Naive thymus-derived CD4-positive, alpha-beta T cell (primary cell): ENCODE results near the gene ZNF408. TPM values are rescaled to one million over a fixed set of nuclear protein-coding genes. Genes with fewer than 3 reads are reported as not detected.

ENCODE experiments used
- ATAC-seq: fragments of 150-1000 bp; cut with Tn5 transposase; 2 replicates; pipeline ENCODE4 v1.10.0; 2021; ENCODE audit warnings: mild to moderate bottlenecking, moderate library complexity
- CTCF ChIA-PET: fragments of 350-600 bp; sonication (Branson Sonifier 250); formaldehyde crosslinking; loops from one replicate; lab custom pipeline; 2021; ENCODE audit warnings: antibody characterized with exemption; lab: Charles Lee
- POLR2A ChIA-PET: fragments of 350-600 bp; sonication (Branson Sonifier 250); formaldehyde crosslinking; loops from one replicate; lab custom pipeline; 2021; ENCODE audit warnings: antibody characterized with exemption, inconsistent platforms; lab: Charles Lee
- DNase-seq, 9 donors: peaks; one replicate each; pipeline versions ENCODE4 v3.0.0 to v3.0.0-alpha.2; 2020 to 2022; ENCODE audit warnings: mixed read lengths in 1 of 9
- H3K27ac ChIP-seq: one replicate; pipeline ENCODE4 v1.7.0; 2013; ENCODE audit warnings: mild to moderate bottlenecking, low read depth, low read length, moderate library complexity
- H3K27me3 ChIP-seq, 2 donors: one replicate each; pipeline ENCODE4 v1.7.0; 2013; ENCODE audit warnings: low read length in 2 of 2, mild to moderate bottlenecking in 2 of 2, moderate library complexity in 2 of 2; ENCODE audit not compliant: control insufficient read depth in 2 of 2, insufficient read depth in 2 of 2
- H3K36me3 ChIP-seq, 3 experiments: 1 replicate in 2 of 3; 2 replicates in 1 of 3; pipeline ENCODE4 v1.7.0; 2013; ENCODE audit warnings: low read length in 3 of 3, mild to moderate bottlenecking in 3 of 3, moderate library complexity in 1 of 3; ENCODE audit not compliant: insufficient read depth in 3 of 3, control insufficient read depth in 2 of 3
- H3K4me1 ChIP-seq, 2 donors: one replicate each; pipeline ENCODE4 v1.7.0; 2013; ENCODE audit warnings: low read length in 2 of 2, mild to moderate bottlenecking in 2 of 2, moderate library complexity in 1 of 2; ENCODE audit not compliant: control insufficient read depth in 2 of 2, insufficient read depth in 2 of 2
- H3K4me3 ChIP-seq: 2 replicates; pipeline ENCODE4 v1.7.0; 2013; ENCODE audit warnings: mild to moderate bottlenecking, low read length
- H3K9me3 ChIP-seq, 3 experiments: 1 replicate in 2 of 3; 2 replicates in 1 of 3; pipeline ENCODE4 v1.7.0; 2013; ENCODE audit warnings: low read length in 3 of 3; ENCODE audit not compliant: control insufficient read depth in 2 of 3
- H3K27ac Mint-ChIP-seq, 9 donors: one replicate each; pipeline ENCODE4 v1.8.0; 2020 to 2022; ENCODE audit warnings: mixed read lengths in 9 of 9, mild to moderate bottlenecking in 8 of 9, moderate library complexity in 5 of 9, inconsistent platforms in 2 of 9
- H3K27me3 Mint-ChIP-seq, 5 donors: one replicate each; pipeline ENCODE4 v1.8.0; 2021 to 2022; ENCODE audit warnings: mixed read lengths in 5 of 5, mild to moderate bottlenecking in 1 of 5
- H3K36me3 Mint-ChIP-seq, 5 donors: one replicate each; pipeline ENCODE4 v1.8.0; 2020 to 2022; ENCODE audit warnings: mixed read lengths in 5 of 5, mild to moderate bottlenecking in 3 of 5, inconsistent platforms in 1 of 5
- H3K4me1 Mint-ChIP-seq, 7 donors: one replicate each; pipeline ENCODE4 v1.8.0; 2020 to 2022; ENCODE audit warnings: mixed read lengths in 7 of 7, mild to moderate bottlenecking in 3 of 7, inconsistent platforms in 1 of 7
- H3K4me3 Mint-ChIP-seq, 10 donors: one replicate each; pipeline ENCODE4 v1.8.0; 2020 to 2022; ENCODE audit warnings: mild to moderate bottlenecking in 10 of 10, mixed read lengths in 10 of 10, moderate library complexity in 6 of 10, inconsistent platforms in 2 of 10
- H3K9me3 Mint-ChIP-seq, 11 donors: one replicate each; pipeline ENCODE4 v1.8.0; 2020 to 2022; ENCODE audit warnings: mixed read lengths in 11 of 11, mild to moderate bottlenecking in 4 of 11, inconsistent platforms in 1 of 11, moderate library complexity in 1 of 11
- intact Hi-C, 2 donors: fragments of 100-400 bp; cut with micrococcal nuclease; formaldehyde crosslinking; loops; one replicate each; pipeline ENCODE4 v1.15.1; 2023
- polyA plus RNA-seq, 2 donors: library from polyadenylated mRNA; unstranded; fragments of 300-500 nt; fragmentation: Illumina TruSeq; gene quantifications; one replicate each; pipeline ENCODE4 v1.2.3, GENCODE V29; 2021
- total RNA-seq, 6 experiments: library from RNA in 5 of 6; stranded (reverse) in 5 of 6; gene quantifications; 1 replicate in 5 of 6; 2 replicates in 1 of 6; pipeline ENCODE4 v1.2.3 and lab custom pipeline; 2021 to 2026

The ZNF408 gene
- total and polyA plus RNA-seq, 7 experiments from 2014 or later: 7.0 to 20.0 (median 14.1) TPM

- peaks cover 22 to 55% (median 25%) of the 10 kb centered on the region in 3 experiments for H3K36me3 ChIP-seq
- peaks cover 0 to 31% (median 8%) of the 10 kb centered on the region in 5 donors for H3K36me3 Mint-ChIP-seq
- CTCF ChIA-PET: interaction anchor here (1.1 kb wide), 1 partner anchor 79 kb away, joined by 3 read pairs; the partner anchor contains the start of genes ATG13 and HARBI1
Measured at GRCh38 chr11:46696212-46696558, 4.6 kb upstream of the ZNF408 start.

GRCh38 chr11:46697303-46697702 lies 3.5 kb upstream of the ZNF408 start:
- Histone ChIP-seq H3K9me3 (no peaks in the 10 kb centered on the region), H3K27ac (no peak overlapping the region), H3K27me3 (no peaks in the 10 kb centered on the region), H3K36me3 (peaks cover 15 to 47% (median 28%) of the 10 kb centered on the region in 3 experiments), H3K4me3 (no peak overlapping the region), H3K4me1 (peaks cover 27 to 35% of the 10 kb centered on the region in 2 donors)
- peaks cover 0 to 28% (median 8%) of the 10 kb centered on the region in 5 donors for H3K36me3 Mint-ChIP-seq
- peak overlapping the region in 7 of 10 donors; percentile 3 to 91 (median 56) for H3K4me3 Mint-ChIP-seq
- intact Hi-C loops: loop anchor here in 1 of 2 donors (5.0 kb wide), 1 partner anchor 860 kb away; no protein-coding TSS in a partner anchor
- ATAC-seq (no peak), DNase-seq (no peak)
- H3K9me3 Mint-ChIP-seq: peaks cover 0 to 2% (median 0%) of the 10 kb centered on the region in 11 donors
- POLR2A ChIA-PET: interaction anchor here (0.6 to 12.4 kb wide), 6 partner anchors 11 to 1164 kb away, joined by 3 to 135 read pairs (median 3); partner anchors contain the start of gene PEX16
- peaks cover 0 to 5% (median 0%) of the 10 kb centered on the region in 5 donors for H3K27me3 Mint-ChIP-seq
- CTCF ChIA-PET: interaction anchor here (1.0 to 1.1 kb wide), 2 partner anchors 19 to 80 kb away, joined by 3 read pairs; partner anchors contain the start of genes ATG13 and HARBI1
- peaks cover 38 to 69% (median 43%) of the 10 kb centered on the region in 7 donors for H3K4me1 Mint-ChIP-seq
- peak overlapping the region in 5 of 9 donors; percentile 35 to 81 (median 76) for H3K27ac Mint-ChIP-seq

More at GRCh38 chr11:46696212-46696558, 4.6 kb upstream of the ZNF408 start:
- Histone ChIP-seq H3K27ac (no peak overlapping the region), H3K9me3 (no peaks in the 10 kb centered on the region), H3K27me3 (no peaks in the 10 kb centered on the region), H3K4me1 (peaks cover 20 to 25% of the 10 kb centered on the region in 2 donors), H3K4me3 (no peak overlapping the region)
- peaks cover 0 to 2% (median 0%) of the 10 kb centered on the region in 11 donors for H3K9me3 Mint-ChIP-seq
- peaks cover 0 to 5% (median 0%) of the 10 kb centered on the region in 5 donors for H3K27me3 Mint-ChIP-seq
- intact Hi-C loops: loop anchor here in 1 of 2 donors (5.0 kb wide), 1 partner anchor 859 kb away; no protein-coding TSS in a partner anchor
- H3K4me1 Mint-ChIP-seq: peaks cover 30 to 58% (median 35%) of the 10 kb centered on the region in 7 donors
- peak overlapping the region in 1 of 10 donors; percentile 37 for H3K4me3 Mint-ChIP-seq
- DNase-seq (no peak), ATAC-seq (no peak)
- H3K27ac Mint-ChIP-seq: peak overlapping the region in 2 of 9 donors; percentile 32 to 55
- POLR2A ChIA-PET: interaction anchor here (1.1 to 12.4 kb wide), 2 partner anchors 21 to 78 kb away, joined by 3 to 135 read pairs; no protein-coding TSS in a partner anchor

GRCh38 chr11:46697723-46698122 lies 3.1 kb upstream of the ZNF408 start:
- POLR2A ChIA-PET: interaction anchor here (0.6 to 12.4 kb wide), 5 partner anchors 13 to 780 kb away, joined by 3 to 135 read pairs (median 3); partner anchors contain the start of gene PEX16
- peak overlapping the region in 8 of 10 donors; percentile 3 to 100 (median 62) for H3K4me3 Mint-ChIP-seq

GRCh38 chr11:46698597-46698996 lies 2.2 kb upstream of the ZNF408 start:
- H3K9me3 ChIP-seq: no peaks in the 10 kb centered on the region
- peaks cover 48 to 82% (median 56%) of the 10 kb centered on the region in 7 donors for H3K4me1 Mint-ChIP-seq
- H3K4me3 ChIP-seq: no peak overlapping the region
- H3K4me1 ChIP-seq: peaks cover 33 to 38% of the 10 kb centered on the region in 2 donors
- POLR2A ChIA-PET: interaction anchor here (0.6 to 12.4 kb wide), 4 partner anchors 15 to 113 kb away, joined by 3 to 135 read pairs (median 3); no protein-coding TSS in a partner anchor
- intact Hi-C loops: loop anchor here in 1 of 2 donors (5.0 kb wide), 1 partner anchor 861 kb away; no protein-coding TSS in a partner anchor
- CTCF ChIA-PET: interaction anchor here (0.7 to 4.3 kb wide), 3 partner anchors 15 to 28 kb away, joined by 3 to 20 read pairs (median 4); no protein-coding TSS in a partner anchor
- peaks cover 0 to 2% (median 0%) of the 10 kb centered on the region in 11 donors for H3K9me3 Mint-ChIP-seq
- DNase-seq (no peak), ATAC-seq (no peak)
- H3K36me3 ChIP-seq: peaks cover 15 to 50% (median 35%) of the 10 kb centered on the region in 3 experiments
- H3K27me3 ChIP-seq: no peaks in the 10 kb centered on the region
- peak overlapping the region; percentile 34 for H3K27ac ChIP-seq
- H3K4me3 Mint-ChIP-seq: peak overlapping the region; percentile 91 to 100 (median 99)
- H3K36me3 Mint-ChIP-seq: peaks cover 4 to 40% (median 12%) of the 10 kb centered on the region in 5 donors
- peaks cover 0 to 5% (median 0%) of the 10 kb centered on the region in 5 donors for H3K27me3 Mint-ChIP-seq
- H3K27ac Mint-ChIP-seq: peak overlapping the region; percentile 10 to 85 (median 60)

More at GRCh38 chr11:46697723-46698122, 3.1 kb upstream of the ZNF408 start:
- intact Hi-C loops: loop anchor here in 1 of 2 donors (5.0 kb wide), 1 partner anchor 860 kb away; no protein-coding TSS in a partner anchor
- Mint-ChIP-seq H3K36me3 (peaks cover 0 to 32% (median 8%) of the 10 kb centered on the region in 5 donors), H3K27me3 (peaks cover 0 to 5% (median 0%) of the 10 kb centered on the region in 5 donors), H3K27ac (peak overlapping the region in 8 of 9 donors; percentile 35 to 81 (median 71)), H3K9me3 (peaks cover 0 to 2% (median 0%) of the 10 kb centered on the region in 11 donors), H3K4me1 (peaks cover 42 to 73% (median 47%) of the 10 kb centered on the region in 7 donors)
- H3K4me3 ChIP-seq: no peak overlapping the region
- H3K4me1 ChIP-seq: peaks cover 31 to 38% of the 10 kb centered on the region in 2 donors
- ATAC-seq: no peak
- H3K27me3 ChIP-seq: no peaks in the 10 kb centered on the region
- H3K9me3 ChIP-seq: no peaks in the 10 kb centered on the region
- CTCF ChIA-PET: interaction anchor here (1.0 kb wide), 1 partner anchor 19 kb away, joined by 3 read pairs; no protein-coding TSS in a partner anchor
- H3K27ac ChIP-seq: no peak overlapping the region
- peaks cover 15 to 48% (median 32%) of the 10 kb centered on the region in 3 experiments for H3K36me3 ChIP-seq
- DNase-seq: no peak

GRCh38 chr11:46701078-46701654 lies 335 bp downstream of the ZNF408 start:
- Histone ChIP-seq H3K4me1 (peaks cover 33 to 38% of the 10 kb centered on the region in 2 donors), H3K36me3 (peaks cover 5 to 48% (median 14%) of the 10 kb centered on the region in 3 experiments), H3K4me3 (peak overlapping the region; percentile 95), H3K9me3 (no peaks in the 10 kb centered on the region), H3K27me3 (no peaks in the 10 kb centered on the region), H3K27ac (peak overlapping the region; percentile 75)
- Mint-ChIP-seq H3K27me3 (peaks cover 0 to 5% (median 0%) of the 10 kb centered on the region in 5 donors), H3K4me3 (peak overlapping the region; percentile 91 to 100 (median 99)), H3K4me1 (peaks cover 39 to 64% (median 47%) of the 10 kb centered on the region in 7 donors), H3K9me3 (peaks cover 0 to 2% (median 0%) of the 10 kb centered on the region in 11 donors), H3K27ac (peak overlapping the region; percentile 82 to 98 (median 96)), H3K36me3 (peaks cover 5 to 32% (median 15%) of the 10 kb centered on the region in 5 donors)
- CTCF ChIA-PET: interaction anchor here (1.0 to 4.3 kb wide), 3 partner anchors 8 to 31 kb away, joined by 3 to 20 read pairs (median 10); no protein-coding TSS in a partner anchor
- intact Hi-C loops: loop anchor here (2.0 to 10.0 kb wide), 10 partner anchors 236 to 1346 kb away; partner anchors contain the start of genes ACP2 (in 1 of the 2), CRY2 (in 1 of the 2), CSTPP1 (in 1 of the 2) and DGKZ (in 1 of the 2)
- ATAC-seq (no peak), DNase-seq (peak in 1 of 9 donors; percentile 34)
- POLR2A ChIA-PET: interaction anchor here (0.8 to 12.4 kb wide), 9 partner anchors 15 to 854 kb away, joined by 3 to 135 read pairs (median 4); partner anchors contain the start of genes ACP2, AMBRA1, ATG13 and CRY2
